Muscle of leg (tissue), 11 donors: ENCODE measurements around the gene WFIKKN2. TPM values are rescaled to one million over a fixed set of nuclear protein-coding genes. Genes with fewer than 3 reads are reported as not detected.

Source experiments
- DNase-seq: peaks from one replicate; pipeline ENCODE4 v3.0.0; 2013
- H3K27ac ChIP-seq: one replicate; pipeline ENCODE4 v1.5.1; 2013; ENCODE audit warnings: mild to moderate bottlenecking, low read length, control low read depth
- H3K27me3 ChIP-seq: one replicate; pipeline ENCODE4 v1.6.1; 2013; ENCODE audit warnings: low read length; ENCODE audit not compliant: control insufficient read depth, insufficient read depth
- H3K36me3 ChIP-seq: one replicate; pipeline ENCODE4 v1.6.1; 2013; ENCODE audit warnings: low read length; ENCODE audit not compliant: control insufficient read depth, insufficient read depth
- H3K4me1 ChIP-seq: one replicate; pipeline ENCODE4 v1.6.1; 2013; ENCODE audit warnings: low read length; ENCODE audit not compliant: control insufficient read depth, insufficient read depth
- H3K4me3 ChIP-seq: one replicate; pipeline ENCODE4 v1.5.1; 2013; ENCODE audit warnings: low read length, control low read depth
- H3K9me3 ChIP-seq: replicated peaks from 2 replicates; pipeline ENCODE4 v1.6.1; 2013; ENCODE audit warnings: low read depth, low read length; ENCODE audit not compliant: control insufficient read depth
- WGBS: methylation state at CpG from one replicate; pipeline ENCODE4 v1.1.5; 2013; ENCODE audit warnings: missing lambda C conversion rate; ENCODE audit not compliant: insufficient coverage; 5-methylcytosine and 5-hydroxymethylcytosine counted together
- polyA plus RNA-seq, 8 donors: library from polyadenylated mRNA; unstranded; fragments of 120-200 nt; gene quantifications; one replicate each; pipeline versions ENCODE4 v1.2.1 to v1.2.3, GENCODE V29; 2013; ENCODE audit warnings: inconsistent platforms in 1 of 8, low replicate concordance in 1 of 8; ENCODE audit not compliant: insufficient read length in 8 of 8, insufficient read depth in 1 of 8
- total RNA-seq: library from RNA; stranded (reverse); fragments of 120-200 nt; gene quantifications from one replicate; pipeline ENCODE4 v1.2.4, GENCODE V29; 2013

WFIKKN2 gene
- total and polyA plus RNA-seq, 9 donors: 0.35 to 3.3 (median 1.2) TPM

GRCh38 chr17:50887705-50888245 lies 52.4 kb downstream of the WFIKKN2 start:
- Histone ChIP-seq H3K27ac (no peak overlapping the region), H3K4me1 (no peaks in the 10 kb centered on the region), H3K27me3 (no peaks in the 10 kb centered on the region), H3K4me3 (no peak overlapping the region), H3K36me3 (no peaks in the 10 kb centered on the region), H3K9me3 (no peaks in the 10 kb centered on the region)
- DNase-seq: no peak
- WGBS: 89% methylated on average over 1 of the region's 5 CpGs

GRCh38 chr17:50889528-50890118 lies 54.2 kb downstream of the WFIKKN2 start:
- Histone ChIP-seq H3K27ac (no peak overlapping the region), H3K4me3 (no peak overlapping the region), H3K9me3 (no peaks in the 10 kb centered on the region), H3K36me3 (no peaks in the 10 kb centered on the region), H3K4me1 (no peaks in the 10 kb centered on the region), H3K27me3 (no peaks in the 10 kb centered on the region)
- no peak for DNase-seq
- WGBS: 70% methylated on average over 2 of the region's 3 CpGs

GRCh38 chr17:50890675-50891516 lies 55.5 kb downstream of the WFIKKN2 start:
- Histone ChIP-seq H3K27ac (no peak overlapping the region), H3K4me1 (no peaks in the 10 kb centered on the region), H3K4me3 (no peak overlapping the region), H3K9me3 (no peaks in the 10 kb centered on the region), H3K36me3 (no peaks in the 10 kb centered on the region), H3K27me3 (no peaks in the 10 kb centered on the region)
- no peak for DNase-seq
- 76% methylated on average over 7 of the region's 12 CpGs for WGBS

GRCh38 chr17:50891577-50891989 lies 56.2 kb downstream of the WFIKKN2 start:
- no peak for DNase-seq
- H3K4me3 ChIP-seq: no peak overlapping the region
- WGBS: 87% methylated on average over 3 of the region's 4 CpGs
- no peaks in the 10 kb centered on the region for H3K27me3 ChIP-seq
- no peaks in the 10 kb centered on the region for H3K9me3 ChIP-seq
- H3K27ac ChIP-seq: no peak overlapping the region
- no peaks in the 10 kb centered on the region for H3K4me1 ChIP-seq
- no peaks in the 10 kb centered on the region for H3K36me3 ChIP-seq

Other genes with a start within 250 kb of the WFIKKN2 start
- gene ABCC3, start 200.7 kb upstream of the WFIKKN2 start, total RNA-seq: 0.27 TPM
- 1 to 10 TPM in 3 of 8 donors, under 1 TPM in 5; 0.24 to 8.0 (median 0.44) TPM for gene ABCC3, start 200.7 kb upstream of the WFIKKN2 start, polyA plus RNA-seq
- gene ANKRD40, start 127.7 kb upstream of the WFIKKN2 start, total RNA-seq: 31.8 TPM
- 10 to 100 TPM; 33.2 to 43.2 (median 37.3) TPM for gene ANKRD40, start 127.7 kb upstream of the WFIKKN2 start, polyA plus RNA-seq
- gene LUC7L3, start 116.0 kb upstream of the WFIKKN2 start, total RNA-seq: 76.3 TPM
- 100 to 1,000 TPM; 247 to 302 (median 260) TPM for gene LUC7L3, start 116.0 kb upstream of the WFIKKN2 start, polyA plus RNA-seq
- not detected for gene ANKRD40CL, start 68.1 kb upstream of the WFIKKN2 start, total RNA-seq
- gene ANKRD40CL, start 68.1 kb upstream of the WFIKKN2 start, polyA plus RNA-seq: under 1 TPM in 5 of 8 donors, not detected in 3; 0.21 to 0.56 (median 0.23) TPM
- gene TOB1, start 30.8 kb downstream of the WFIKKN2 start, total RNA-seq: 19.8 TPM
- gene TOB1, start 30.8 kb downstream of the WFIKKN2 start, polyA plus RNA-seq: 10 to 100 TPM; 42.7 to 73.2 (median 56.2) TPM